Stimulated activated CD4-positive, alpha-beta T cell treated with anti-CD3 and anti-CD28 coated beads, Interleukin-1b, Interleukin-23, amount 100 ng/mL, for 4 hours (primary cell): ENCODE results near the gene CALHM4.

Experiments
- DNase-seq, 2 donors: peaks; one replicate each; pipeline ENCODE4 v3.0.0-alpha.2; 2020; ENCODE audit warnings: low read depth in 2 of 2

CALHM4 gene, protein sequence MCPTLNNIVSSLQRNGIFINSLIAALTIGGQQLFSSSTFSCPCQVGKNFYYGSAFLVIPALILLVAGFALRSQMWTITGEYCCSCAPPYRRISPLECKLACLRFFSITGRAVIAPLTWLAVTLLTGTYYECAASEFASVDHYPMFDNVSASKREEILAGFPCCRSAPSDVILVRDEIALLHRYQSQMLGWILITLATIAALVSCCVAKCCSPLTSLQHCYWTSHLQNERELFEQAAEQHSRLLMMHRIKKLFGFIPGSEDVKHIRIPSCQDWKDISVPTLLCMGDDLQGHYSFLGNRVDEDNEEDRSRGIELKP

DNA sequence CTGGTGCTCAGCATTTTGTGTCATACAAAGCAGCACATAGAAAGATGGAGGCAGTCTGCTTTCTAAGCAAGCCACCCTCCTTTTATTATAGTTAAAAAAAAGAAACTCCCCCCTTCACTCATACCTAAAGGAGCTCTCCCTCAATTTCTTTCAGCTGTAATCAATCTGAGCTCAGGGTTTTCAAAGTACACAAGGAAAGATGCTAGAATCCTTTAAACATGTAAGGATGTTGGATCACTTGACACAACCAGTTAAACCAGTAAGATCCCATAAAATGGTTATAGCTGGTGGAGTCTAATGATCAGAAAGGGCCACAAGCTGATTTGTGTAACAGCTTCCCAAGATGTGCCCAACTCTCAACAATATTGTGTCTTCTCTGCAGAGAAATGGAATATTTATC, at the start of gene CALHM4:
CALHM4 (plus strand) TSS at position 301 of the 400 bp plus-strand sequence; CDS start at position 344, 43 bp downstream.
- no peak for DNase-seq

DNA sequence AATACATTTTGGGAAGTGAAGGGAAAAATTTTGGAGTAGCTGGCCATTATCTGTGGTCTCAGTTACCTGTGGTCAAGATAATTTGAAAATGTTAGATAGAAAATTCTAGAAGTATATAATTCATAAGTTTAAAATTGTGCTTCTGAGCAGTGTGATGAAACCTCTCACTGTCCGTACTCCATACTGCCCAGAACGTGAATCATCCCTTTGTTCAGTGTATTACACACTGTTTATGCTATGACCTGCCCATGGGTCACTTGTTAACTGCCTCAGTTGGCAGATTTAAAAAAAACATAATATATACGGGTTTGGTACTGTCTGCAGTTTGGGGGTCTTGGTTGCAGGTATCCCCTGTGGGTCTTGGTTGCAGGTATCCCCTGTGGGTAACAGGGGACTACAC, 46.2 kb upstream of the CALHM4 start:
- no peak for DNase-seq

DNA sequence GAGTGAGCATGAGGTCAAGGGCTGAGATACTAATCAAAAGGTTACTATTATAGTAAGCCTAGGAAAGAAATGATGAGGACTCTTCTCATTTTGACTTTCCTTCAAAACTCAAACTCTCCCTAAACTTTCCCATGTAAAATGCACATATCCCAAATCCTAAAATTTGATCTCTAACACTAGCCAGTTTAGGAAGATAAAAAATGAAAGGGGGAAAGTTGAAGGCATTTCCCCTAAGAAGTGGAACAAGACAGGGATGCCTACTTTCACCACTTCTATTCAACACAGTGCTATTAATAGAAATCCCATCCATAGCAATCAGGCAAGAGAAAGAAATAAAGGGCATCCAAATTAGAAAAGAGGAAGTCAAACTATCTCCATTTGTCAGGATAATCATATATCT, 45.0 kb upstream of the CALHM4 start:
- DNase-seq = no peak

DNA sequence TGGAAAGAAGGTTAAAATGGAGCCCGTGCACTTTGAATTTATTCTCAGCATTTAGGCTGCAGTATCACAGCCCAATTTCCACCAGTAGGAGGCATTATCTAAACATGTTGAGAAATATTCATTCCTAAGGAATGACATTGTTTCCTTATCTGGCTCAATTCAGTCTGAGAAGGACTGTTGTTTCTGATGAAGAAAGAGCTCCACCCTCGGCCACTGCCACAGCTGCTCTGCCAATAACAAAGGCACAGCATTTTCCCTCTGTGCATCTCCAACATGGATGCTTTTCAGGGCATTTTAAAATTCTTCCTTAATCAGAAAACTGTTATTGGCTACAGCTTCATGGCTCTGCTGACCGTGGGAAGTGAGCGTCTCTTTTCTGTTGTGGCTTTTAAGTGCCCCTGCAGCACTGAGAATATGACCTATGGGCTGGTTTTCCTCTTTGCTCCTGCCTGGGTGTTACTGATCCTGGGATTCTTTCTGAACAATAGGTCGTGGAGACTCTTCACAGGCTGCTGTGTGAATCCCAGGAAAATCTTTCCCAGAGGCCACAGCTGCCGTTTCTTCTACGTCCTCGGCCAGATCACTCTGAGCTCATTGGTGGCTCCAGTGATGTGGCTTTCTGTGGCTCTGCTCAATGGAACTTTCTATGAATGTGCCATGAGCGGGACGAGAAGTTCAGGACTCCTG, 42.0 kb upstream of the CALHM4 start, which contains the start of gene CALHM5:
CALHM5 (plus strand) TSS at position 216 of the 687 bp plus-strand sequence; CDS start at position 274, 58 bp downstream.
- no peak for DNase-seq

DNA sequence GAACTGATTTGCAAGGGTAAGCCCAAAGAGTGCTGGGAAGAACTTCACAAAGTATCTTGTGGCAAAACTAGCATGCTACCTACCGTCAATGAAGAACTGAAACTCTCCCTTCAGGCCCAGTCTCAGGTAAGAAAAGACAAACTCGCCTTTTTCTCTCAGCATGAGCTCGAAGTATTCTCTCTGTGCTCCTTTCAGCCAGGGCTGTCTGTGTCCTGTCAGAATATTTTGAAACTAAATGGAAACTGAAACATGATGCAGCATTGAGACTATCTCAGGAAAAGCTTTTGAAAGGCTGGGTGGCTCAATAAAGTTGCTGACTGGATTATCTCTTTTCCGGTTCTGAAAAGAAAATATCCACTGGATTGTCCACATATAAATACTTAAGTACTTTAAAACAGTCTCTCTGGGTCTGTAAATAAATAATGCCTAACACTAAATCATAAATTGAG, 41.4 kb upstream of the CALHM4 start:
- DNase-seq = no peak

DNA sequence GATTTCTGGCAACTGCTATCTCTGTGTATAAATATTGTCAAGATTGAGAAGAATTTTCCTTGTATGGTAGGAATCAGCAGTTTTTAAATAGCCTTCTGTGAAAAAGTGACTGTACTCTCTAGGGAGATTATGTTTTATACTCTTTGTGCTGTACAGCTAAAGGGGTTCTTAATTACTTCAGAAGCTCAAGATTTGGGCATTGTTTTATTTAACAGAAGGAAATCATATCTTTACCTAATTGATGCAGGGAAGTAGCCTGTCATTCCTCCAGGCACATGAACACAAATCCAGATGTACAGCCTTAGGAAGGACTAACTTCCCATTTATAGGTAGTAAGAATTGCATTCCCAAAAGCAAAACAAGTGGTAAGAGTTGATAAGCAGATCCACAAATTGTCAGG, 40.8 kb upstream of the CALHM4 start:
- no peak for DNase-seq

DNA sequence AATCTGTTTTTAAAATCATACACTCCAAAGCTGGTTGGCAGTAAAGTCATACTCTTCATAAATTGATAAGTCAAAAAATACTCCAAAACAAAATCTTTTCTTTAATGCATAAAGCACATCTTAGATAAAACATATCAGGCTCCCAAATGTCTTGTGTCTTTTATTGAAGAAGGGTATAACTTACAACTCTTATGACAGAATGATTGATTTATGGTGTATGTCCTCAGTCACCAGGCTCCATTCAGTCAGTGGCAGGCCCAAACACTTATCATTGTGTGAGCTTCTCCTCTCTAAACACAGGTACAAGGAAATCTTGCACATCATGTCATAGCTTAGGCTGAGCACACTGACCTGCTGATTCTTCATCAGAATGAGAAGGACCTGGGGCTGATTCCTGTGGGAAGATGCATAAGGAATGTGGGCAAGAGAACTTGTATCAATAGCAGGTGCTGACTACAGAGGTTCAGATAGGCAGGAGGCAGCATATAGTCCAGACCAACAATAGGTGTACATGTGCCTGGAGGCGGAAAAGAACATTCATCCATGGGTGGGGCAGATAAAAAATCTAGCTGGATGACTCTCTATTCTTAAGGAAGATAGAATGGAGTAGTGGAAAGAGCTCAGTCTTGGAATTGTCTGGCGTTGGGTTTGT, 40.2 kb upstream of the CALHM4 start:
- DNase-seq = no peak

DNA sequence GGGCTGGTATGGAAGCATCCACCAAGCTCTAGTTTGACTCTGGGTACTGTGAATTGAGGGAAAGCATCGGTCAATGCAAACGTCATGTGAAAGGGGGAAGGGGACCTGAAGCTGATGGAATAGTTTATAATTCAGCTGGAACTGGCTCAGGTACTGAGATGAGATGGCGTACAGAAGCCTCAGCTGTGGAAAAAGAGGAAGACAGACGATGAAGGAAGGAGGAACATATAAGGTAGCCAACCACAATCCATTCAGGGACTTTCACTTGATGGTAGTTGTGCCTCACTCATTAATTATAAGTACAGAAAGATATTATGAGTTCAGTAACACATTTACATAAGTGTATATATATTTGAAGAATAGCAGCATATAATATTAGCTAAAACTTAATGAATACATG, 39.4 kb upstream of the CALHM4 start:
- no peak for DNase-seq

DNA sequence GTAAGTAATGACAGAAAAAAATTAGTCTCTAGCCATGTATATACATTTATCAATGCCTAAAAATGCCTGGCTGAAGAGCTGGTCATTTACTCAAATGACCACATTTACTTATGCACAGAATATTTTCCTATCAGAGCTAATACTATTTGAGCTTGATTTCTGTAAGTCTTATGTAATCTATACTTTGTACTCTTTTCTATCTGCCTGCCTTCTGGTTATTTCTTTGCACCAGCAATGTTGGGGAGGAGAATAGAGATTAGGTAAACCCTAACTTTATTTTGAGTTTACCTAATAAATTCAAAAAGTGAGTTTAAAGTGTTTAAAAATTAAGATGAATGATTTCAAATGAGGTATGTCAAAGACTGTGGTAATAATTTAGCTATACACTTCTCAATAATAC, 38.4 kb upstream of the CALHM4 start:
- DNase-seq = no peak

DNA sequence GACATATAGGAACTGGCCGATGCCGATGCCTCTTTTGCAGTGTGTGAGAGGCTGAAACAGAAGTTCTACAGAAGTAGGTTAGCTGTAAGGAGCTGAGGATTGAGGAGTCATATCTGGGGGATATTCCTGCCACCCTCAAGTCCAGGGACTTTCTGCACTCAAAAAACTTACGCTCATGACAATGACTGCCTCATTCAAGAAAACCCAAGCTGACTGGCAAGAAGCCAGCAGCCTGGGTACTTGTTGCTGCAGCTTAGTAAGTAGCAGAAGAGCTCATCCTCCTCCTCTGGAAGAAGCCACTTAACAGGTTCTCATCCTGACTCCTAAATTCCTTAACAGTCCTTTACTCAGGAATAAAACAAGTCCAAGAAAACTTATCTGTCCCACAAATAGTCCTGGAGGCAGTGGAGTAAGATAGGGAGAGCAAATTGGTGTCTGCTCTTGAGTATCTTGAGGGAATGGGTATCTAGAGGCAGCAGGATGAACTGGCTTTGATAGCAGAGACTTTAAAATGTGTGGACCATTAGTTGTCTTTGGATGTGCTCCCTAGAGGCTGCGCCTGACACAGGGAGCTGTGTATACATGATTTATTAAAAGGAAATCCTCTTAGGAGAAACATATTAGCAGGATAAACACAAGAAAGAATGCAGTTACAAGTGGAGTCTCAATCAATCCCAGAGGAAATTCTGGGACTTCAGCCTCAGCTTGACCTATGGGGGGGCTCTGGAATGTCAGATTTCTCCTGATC, 34.8 kb upstream of the CALHM4 start:
- DNase-seq = no peak

DNA sequence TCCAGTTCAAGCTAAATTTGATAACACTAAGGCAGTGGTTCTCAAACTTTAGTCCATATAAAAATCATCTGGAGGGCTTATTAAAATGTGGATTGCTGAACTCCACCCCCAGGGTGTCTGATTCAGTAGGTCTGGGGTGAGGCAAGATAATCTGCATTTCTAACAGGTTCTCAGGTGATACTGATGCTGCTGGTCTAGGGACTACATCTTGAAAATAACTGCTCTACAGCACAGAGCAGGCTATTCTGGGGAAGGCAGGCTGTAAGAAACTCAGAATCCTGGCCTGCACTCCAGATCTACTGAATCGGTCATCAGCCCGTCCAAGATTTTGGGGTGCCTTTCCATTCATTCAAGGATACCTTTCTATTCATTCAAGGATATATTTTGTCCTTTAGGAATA, 30.7 kb upstream of the CALHM4 start:
- no peak for DNase-seq

DNA sequence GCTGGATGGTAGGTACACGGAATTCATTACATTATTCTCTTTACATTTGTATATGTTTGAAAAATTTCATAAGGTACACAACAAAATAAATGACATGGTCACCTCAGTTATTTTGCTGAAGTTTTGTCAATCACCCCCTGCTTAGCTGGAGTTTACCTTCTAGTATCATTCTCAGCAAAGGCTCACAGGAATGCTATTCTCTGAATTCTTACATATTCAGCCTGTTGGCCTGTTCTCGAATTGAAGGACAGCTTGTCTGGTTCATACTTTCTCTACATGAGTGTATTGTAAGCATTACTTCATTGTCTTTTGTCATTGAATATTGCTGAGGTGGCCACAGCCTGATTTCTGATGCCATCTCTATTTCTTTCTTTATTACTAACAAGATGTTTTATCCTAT, 29.3 kb upstream of the CALHM4 start:
- no peak for DNase-seq

DNA sequence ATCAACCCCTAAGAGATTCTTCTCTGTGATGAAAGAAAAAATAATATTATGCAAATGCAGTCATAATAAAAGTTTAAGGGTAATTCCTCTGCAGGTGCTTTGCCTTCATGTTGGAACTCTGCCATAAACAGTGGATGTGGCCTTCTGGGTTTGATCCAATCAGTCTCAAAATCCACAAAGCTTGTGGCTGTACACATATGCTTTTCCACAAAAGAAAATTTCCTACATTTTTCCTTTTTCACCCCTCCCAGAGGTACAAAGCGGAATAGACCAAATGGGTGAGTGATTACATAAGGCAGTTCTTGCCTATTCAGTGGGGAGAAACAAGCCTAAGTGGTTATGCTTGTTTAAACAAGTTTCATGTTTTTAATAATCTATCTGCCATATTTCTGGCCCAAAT, 25.4 kb upstream of the CALHM4 start:
- no peak for DNase-seq

DNA sequence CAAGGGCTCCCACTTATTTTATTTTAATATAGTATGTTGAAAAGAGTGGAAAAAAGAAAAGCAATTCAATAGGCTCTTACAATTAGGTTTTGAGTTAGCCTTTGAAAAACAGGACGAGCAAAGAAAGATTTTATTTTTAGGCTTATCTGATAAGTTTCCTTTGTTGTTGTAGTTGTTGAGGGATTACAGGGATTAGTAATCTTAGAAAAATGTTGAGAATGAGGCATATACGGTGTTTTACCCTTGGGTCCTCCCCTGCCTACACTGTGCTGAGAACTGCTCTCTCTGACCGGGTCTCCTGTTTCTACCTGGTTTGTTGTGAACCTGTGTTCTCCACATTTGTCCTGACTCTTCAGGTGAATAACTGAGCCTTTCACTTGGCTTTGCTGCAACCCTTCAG, 24.8 kb upstream of the CALHM4 start:
- DNase-seq = no peak

DNA sequence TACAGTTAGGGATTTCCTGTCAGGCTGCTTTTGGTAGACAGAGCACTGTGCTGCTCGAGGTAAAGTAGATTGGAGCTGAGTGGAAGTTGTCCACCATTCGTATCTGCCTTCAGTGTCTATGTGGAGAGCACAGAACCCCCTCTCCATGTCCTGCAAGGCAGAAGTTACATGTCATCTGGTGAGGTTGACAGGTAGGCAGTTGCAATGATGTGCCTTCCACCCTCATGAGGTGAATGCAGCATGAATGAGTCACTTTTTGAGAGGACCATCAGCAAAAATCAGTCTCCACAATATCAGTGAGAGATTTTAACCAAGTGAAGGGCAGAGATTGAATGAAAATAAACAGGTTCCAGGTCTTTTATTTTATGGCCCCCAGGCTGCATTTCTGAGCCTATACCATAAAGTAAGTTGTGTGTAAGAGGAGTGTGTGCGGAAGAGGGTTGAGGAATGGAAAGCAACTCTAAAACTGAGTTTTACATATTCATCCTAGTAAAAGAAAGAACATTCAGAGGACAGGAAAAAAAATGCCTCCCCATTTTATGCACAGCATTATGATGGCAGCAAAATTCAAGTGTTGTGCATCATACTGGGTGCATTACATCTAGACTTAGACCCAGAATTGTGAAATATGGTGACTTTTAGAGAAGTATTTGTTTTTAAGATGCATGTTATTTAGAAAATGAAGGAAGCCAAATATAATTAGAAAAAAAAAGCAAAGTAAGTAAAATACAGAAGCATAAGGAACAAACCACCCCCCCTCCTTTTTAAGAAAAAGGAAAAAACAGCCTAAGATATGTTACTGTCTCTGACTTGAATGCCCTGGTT, 23.9 kb upstream of the CALHM4 start:
- no peak for DNase-seq

DNA sequence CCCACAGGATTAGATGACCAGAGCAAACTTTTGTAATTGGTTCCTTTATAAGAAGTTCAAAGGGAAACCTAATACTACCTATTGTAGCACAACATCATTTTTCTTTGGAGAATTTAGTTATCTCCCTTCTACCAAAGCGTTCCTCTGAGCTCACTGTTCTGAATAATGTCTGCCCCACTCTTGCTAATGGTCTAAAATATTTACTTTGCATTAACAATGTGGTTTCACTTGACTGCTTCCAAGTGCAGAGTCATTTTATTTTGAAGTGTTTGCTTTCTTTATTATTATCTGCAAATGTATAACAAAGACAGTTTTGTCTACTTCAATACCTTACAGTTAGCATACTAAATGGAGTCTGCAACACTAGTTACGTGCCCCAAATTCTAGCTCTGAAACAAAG, 23.1 kb upstream of the CALHM4 start:
- no peak for DNase-seq

DNA sequence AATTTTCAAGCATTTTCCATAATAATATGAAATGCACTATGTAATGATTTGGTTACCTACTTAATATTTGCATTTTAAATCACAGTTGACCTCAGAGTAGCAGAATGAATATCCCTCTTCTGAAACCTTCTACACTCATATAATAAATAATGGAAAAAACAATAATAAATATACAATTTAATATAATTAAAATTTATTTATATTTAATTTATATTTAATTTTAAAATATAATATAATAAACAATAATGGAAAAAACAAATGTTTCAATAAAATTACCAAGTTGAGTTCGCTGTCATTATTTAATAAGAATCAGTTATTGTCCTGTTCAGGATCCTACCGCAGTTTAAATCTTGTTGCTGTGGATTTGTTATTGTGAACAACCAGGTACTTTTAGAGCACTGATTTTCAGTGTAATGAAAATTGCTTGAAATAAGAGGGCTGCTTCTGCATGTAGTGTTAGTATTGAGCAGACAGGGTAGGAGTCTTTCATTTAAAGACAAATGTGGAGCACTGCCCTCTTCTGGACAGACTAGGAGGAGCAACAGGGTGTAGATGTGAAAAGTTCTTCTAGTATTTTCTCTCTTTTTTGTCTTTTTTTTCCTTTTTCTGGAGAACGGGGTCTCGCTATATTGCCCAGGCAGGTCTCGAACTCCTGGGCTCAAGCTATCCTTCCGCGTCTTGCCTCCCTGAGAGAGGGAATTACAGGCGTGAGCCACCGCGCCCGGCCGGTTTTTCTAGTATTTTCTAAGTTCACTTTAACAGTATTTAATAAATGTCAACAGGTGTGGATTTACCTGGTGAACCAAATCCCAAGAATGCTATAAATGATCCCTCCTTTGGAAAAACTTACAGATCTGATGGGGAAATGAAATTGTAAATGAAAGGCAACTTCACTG, 21.6 kb upstream of the CALHM4 start:
- peak; percentile 16 to 59 for DNase-seq

DNA sequence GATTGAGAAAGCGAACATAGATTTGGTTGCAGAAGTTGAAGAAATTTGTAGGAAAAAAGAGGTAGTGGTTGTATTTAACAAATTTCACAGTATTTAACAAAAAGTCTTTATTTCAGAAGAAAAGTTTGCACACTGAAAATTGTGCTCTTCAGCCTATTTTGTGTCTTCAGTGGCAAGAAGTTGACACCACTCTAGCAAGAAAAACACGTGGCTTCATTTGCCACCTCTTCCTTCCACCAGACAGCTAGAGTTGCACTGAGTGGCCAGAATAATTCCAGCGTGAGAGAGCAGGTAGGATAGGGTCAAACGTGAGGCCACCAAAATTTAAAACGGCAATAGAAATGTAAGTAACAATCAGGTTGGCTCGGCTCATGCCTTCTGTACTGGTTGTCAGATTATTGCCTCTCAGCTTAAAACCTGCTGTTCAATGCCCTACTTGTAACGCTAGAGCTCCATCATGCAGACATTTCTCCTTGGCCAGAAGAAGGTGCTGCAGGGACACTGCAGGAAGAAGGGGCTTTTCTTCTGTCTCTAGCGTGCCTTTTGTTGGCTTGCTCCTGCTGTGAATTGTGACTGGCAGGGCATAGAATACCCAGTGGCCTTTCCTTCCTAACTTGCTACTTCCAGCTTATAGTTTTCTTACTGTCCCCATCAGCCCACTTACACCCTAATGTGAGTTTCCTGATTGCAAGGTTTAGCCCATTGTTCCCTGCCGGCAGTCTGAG, 20.2 kb upstream of the CALHM4 start:
- DNase-seq = no peak

DNA sequence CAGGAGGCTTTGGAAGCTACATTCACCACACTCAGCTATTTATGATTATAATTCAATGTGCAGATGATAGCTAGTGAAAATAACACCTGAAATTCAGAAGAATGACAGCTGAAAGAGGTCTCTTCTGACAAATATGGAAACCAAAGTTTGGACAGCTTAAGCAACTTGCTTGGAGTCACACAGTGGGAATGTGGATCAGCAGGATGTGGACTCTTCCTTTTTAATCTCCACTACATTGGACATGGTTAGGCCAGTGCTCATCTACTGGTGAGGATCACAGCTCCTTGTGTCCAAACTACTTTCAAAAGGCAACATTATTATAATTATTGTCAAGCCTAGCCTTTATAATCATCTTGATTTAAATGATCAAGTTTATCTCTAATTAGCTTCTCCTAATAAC, 18.4 kb upstream of the CALHM4 start:
- DNase-seq = no peak
